HL-60 (cell line): Measurements from ENCODE around the gene JTB.
"Not testable (repeated sequence)": the region's sequence is repeated elsewhere in the genome, so short reads cannot be mapped to it uniquely, and the experiment has no call there.

Experiments
- DNase-seq, 2 experiments: peaks; one replicate each; pipeline ENCODE4 v3.0.0-alpha.2; 2010 to 2020; ENCODE audit warnings: low read depth in 1 of 2, low spot score in 1 of 2
- H3K27ac ChIP-seq: fragments of 250-450 bp; sonication (Bioruptor Pico); replicated peaks from 2 replicates; pipeline ENCODE4 v1.5.1; 2020; ENCODE audit warnings: mild to moderate bottlenecking, moderate library complexity
- H3K27me3 ChIP-seq: fragments of 250-450 bp; sonication (Bioruptor Pico); 2 replicates; pipeline ENCODE4 v1.5.1; 2021; ENCODE audit warnings: mild to moderate bottlenecking, moderate library complexity; ENCODE audit not compliant: insufficient read depth, poor library complexity, severe bottlenecking
- H3K4me3 ChIP-seq: replicated peaks from 2 replicates; pipeline ENCODE4 v1.5.1; 2011; ENCODE audit warnings: mild to moderate bottlenecking, control low read depth, low read length; ENCODE audit not compliant: insufficient read depth
- GABPA ChIP-seq: IDR thresholded peaks from 2 replicates; pipeline ENCODE4 v1.6.1; 2012; ENCODE audit warnings: low read depth
- POLR2AphosphoS5 ChIP-seq: IDR thresholded peaks from 2 replicates; pipeline ENCODE4 v1.6.1; 2012; ENCODE audit warnings: low read depth
- SPI1 ChIP-seq: IDR thresholded peaks from 2 replicates; pipeline ENCODE4 v1.6.1; 2012; ENCODE audit warnings: low read depth, mild to moderate bottlenecking, borderline replicate concordance
- TF ChIP-seq, protein P1 (sequence below): IDR thresholded peaks from one replicate; pipeline ENCODE4 v1.5.1; 2011; ENCODE audit warnings: low read length, control low read depth, inconsistent platforms; ENCODE audit not compliant: insufficient read depth
- TF ChIP-seq, protein P2 (sequence below): IDR thresholded peaks from 2 replicates; pipeline ENCODE4 v1.6.1; 2012; ENCODE audit warnings: low read depth; ENCODE audit not compliant: insufficient replicate concordance

JTB gene

DNA sequence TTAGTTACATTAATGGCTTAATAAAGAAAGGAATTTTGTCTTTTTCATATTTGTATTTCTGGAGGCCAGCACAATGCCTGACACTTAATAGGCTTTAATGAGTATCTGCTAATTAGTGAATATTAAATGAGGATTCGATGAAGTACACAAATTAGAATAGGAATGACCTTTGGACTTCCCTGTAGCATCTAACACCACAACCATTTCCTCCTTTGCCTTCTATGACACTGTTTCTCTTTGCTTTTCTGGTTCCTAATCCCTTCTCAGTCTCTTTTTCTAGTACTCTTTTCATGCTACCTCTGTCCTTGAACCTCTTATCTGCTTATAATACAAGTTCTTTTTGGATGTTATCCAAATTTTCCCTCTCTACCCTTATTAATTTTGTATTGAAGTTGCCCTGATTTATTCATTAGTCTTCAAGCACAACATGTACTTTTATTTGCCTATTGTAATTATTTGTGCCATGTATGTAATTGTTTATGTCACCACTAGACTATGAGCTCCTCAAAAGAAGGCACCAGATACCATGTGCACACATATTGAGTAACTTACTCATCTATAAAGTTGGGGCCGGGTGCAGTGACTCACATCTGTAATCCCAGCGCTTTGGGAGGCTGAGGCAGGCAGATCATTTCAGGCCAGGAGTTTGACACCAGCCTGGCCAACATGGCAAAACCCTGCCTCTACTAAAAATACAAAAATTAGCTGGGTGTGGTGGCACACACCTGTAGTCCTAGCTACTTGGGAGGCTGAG lies 36.9 kb upstream of the JTB start:
- no peaks in the 10 kb centered on the region for H3K27me3 ChIP-seq
- DNase-seq, result no peak
- TF ChIP-seq, protein P1, sequence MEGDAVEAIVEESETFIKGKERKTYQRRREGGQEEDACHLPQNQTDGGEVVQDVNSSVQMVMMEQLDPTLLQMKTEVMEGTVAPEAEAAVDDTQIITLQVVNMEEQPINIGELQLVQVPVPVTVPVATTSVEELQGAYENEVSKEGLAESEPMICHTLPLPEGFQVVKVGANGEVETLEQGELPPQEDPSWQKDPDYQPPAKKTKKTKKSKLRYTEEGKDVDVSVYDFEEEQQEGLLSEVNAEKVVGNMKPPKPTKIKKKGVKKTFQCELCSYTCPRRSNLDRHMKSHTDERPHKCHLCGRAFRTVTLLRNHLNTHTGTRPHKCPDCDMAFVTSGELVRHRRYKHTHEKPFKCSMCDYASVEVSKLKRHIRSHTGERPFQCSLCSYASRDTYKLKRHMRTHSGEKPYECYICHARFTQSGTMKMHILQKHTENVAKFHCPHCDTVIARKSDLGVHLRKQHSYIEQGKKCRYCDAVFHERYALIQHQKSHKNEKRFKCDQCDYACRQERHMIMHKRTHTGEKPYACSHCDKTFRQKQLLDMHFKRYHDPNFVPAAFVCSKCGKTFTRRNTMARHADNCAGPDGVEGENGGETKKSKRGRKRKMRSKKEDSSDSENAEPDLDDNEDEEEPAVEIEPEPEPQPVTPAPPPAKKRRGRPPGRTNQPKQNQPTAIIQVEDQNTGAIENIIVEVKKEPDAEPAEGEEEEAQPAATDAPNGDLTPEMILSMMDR, result no peak
- no peak for TF ChIP-seq POLR2AphosphoS5
- TF ChIP-seq, protein P2, sequence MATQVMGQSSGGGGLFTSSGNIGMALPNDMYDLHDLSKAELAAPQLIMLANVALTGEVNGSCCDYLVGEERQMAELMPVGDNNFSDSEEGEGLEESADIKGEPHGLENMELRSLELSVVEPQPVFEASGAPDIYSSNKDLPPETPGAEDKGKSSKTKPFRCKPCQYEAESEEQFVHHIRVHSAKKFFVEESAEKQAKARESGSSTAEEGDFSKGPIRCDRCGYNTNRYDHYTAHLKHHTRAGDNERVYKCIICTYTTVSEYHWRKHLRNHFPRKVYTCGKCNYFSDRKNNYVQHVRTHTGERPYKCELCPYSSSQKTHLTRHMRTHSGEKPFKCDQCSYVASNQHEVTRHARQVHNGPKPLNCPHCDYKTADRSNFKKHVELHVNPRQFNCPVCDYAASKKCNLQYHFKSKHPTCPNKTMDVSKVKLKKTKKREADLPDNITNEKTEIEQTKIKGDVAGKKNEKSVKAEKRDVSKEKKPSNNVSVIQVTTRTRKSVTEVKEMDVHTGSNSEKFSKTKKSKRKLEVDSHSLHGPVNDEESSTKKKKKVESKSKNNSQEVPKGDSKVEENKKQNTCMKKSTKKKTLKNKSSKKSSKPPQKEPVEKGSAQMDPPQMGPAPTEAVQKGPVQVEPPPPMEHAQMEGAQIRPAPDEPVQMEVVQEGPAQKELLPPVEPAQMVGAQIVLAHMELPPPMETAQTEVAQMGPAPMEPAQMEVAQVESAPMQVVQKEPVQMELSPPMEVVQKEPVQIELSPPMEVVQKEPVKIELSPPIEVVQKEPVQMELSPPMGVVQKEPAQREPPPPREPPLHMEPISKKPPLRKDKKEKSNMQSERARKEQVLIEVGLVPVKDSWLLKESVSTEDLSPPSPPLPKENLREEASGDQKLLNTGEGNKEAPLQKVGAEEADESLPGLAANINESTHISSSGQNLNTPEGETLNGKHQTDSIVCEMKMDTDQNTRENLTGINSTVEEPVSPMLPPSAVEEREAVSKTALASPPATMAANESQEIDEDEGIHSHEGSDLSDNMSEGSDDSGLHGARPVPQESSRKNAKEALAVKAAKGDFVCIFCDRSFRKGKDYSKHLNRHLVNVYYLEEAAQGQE, result no peak
- TF ChIP-seq SPI1, result no peak
- no peak for TF ChIP-seq GABPA
- H3K4me3 ChIP-seq, result no peak overlapping the region
- H3K27ac ChIP-seq, result no peak overlapping the region

DNA sequence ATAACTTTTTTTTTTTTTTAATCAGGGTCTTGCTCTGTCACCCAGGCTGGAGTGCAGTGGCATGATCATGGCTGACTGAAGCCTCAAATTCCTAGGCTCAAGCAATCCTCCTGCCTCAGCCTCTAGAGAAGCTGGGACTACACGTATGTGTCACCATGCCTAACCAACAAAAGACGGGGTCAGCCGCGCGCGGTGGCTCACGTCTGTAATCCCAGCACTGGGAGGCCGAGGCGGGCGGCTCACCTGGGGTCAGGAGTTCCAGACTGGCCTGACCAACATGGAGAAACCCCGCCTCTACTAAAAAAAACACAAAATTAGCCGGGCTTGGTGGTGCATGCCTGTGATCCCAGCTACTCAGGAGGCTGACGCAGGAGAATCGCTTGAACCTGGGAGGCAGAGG lies 35.1 kb upstream of the JTB start:
- not testable (repeated sequence) for H3K4me3 ChIP-seq, DNase-seq, H3K27ac ChIP-seq, H3K27me3 ChIP-seq

DNA sequence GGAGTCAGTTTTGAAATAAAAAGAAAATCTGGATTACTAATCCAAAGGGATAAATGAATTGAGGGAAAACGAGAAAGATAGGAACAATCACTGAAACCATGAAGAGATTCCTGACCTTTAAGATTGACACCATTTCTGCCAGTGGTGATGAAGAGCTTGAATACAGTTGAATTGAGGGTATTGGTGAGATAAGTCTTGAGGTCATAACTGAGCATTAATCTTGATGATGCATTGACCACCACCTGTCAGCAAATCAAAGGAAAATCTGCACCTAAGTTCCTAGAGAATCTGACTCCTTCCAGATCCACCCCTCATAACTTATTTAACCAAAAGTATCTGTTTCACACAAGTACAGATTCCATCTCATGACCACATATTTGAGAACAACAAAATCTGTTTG lies 34.7 kb upstream of the JTB start:
- Histone ChIP-seq H3K27me3 (no peaks in the 10 kb centered on the region), H3K27ac (no peak overlapping the region), H3K4me3 (no peak overlapping the region)
- TF ChIP-seq, protein P2, result no peak
- no peak for TF ChIP-seq GABPA
- TF ChIP-seq, protein P1, result no peak
- TF ChIP-seq SPI1, result no peak
- no peak for TF ChIP-seq POLR2AphosphoS5
- no peak for DNase-seq

DNA sequence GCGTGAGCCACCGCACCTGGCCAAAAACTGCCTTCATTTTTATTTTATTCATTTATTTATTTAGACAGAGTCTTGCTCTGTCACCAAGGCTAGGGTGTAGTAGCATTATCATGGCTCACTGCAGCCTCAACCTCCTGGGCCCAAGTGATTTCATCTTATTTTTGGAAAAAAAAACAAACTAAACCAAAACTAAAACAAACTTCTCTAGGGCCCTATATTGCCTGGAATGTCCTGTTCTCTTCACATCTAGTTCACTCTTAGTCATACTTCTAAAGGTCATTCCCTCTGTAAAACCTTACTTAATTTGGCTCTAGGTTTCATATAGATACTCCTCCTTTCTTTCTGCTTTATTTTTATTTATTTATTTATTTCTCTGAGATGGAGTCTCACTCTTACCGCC lies 28.7 kb upstream of the JTB start:
- Histone ChIP-seq H3K27ac (no peak overlapping the region), H3K4me3 (no peak overlapping the region), H3K27me3 (no peaks in the 10 kb centered on the region)
- TF ChIP-seq GABPA (no peak), POLR2AphosphoS5 (no peak), SPI1 (no peak)
- TF ChIP-seq, protein P1, result no peak
- TF ChIP-seq, protein P2, result no peak
- no peak for DNase-seq
